ENCODE results near the gene BCAS3.

GRCh38 chr17:60902399-60902798 lies 224.7 kb downstream of the BCAS3 start:
- TF ChIP-seq CTCF (IDR thresholded peaks at IDR 0.05; ENCODE audit: low read length): no peak
- TF ChIP-seq EZH2 (IDR thresholded peaks at IDR 0.05; ENCODE audit: borderline replicate concordance, low read length): no peak

All from OCI-LY1 (cell line).